Measurements from ENCODE around the gene NLRP14.

Gene NLRP14

GRCh38 chr11:7057641-7058040 is 37.4 kb downstream of the NLRP14 start:
- DNase-seq (ENCODE audit: low spot score) = no peak

GRCh38 chr11:7060868-7061267 is 40.6 kb downstream of the NLRP14 start:
- no peak for DNase-seq (ENCODE audit: low spot score)

DNA sequence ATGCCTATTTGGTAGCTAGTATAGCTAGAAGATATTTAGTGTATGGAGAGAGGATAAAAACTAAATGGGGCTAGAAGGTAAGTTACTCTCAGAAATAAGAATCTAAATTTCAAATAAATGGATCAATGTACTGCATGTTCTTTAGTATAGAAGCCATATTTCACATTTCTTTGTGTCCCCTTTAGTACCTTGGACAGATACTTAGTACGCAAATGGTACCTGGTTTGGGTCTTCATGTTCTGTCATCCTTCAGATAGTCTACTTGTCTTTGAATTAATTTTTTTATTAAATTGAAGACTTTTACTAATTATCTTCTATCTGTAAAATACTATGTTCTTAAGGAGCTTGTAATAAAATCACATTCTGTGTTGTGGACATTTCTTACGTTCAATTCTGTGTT is 42.3 kb downstream of the NLRP14 start:
- no peak for DNase-seq (ENCODE audit: low spot score)

DNA sequence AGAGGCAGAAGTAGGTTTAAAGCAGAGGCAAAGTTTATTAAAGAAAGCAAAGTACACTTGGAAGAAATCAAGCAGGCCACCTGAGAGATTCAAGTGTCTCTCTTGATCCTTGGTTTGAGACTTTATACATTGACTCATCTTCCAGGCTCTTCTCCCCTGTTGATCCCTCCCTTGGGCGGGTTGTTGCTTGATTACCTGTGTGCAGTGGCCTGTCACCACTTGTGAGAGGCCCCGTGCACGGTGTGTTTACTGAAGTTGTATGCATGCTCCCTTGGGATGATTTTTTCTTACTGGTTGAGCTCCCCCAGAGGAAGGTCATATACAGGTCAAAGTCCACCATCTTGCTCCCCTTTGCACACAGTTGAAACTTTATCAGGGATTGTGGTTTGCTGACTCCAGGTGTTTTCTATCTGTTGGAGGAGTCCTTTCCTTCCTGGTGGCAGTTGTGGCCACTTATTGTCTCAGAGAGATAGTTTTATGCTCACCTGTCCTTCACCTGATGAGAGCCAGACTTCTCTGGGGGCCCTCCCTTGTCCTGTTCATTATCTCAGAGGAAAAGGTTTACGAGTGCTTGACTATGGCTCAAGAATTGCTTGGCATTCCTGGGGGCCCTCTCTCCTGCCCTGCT is 52.2 kb downstream of the NLRP14 start:
- DNase-seq (ENCODE audit: low spot score) = no peak

DNA sequence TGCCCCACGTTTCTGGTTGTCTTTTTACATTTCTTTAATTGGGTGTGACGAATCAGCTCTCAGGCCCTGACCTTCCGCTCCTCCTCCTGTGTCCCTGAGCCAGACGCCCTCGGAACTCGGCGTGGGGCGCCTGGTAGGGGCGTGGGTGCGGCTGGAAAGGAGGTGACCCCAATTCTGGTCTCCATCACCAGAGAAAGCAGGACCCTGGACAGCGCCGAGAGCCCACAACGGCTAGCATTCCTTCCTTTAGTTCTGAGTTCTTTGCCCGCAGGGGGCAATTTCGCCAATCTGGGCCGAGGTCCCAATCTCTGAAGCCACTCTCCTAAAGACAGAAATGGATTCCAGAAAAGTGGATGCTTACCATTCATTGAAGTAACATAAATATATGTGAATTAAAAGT is 56.8 kb downstream of the NLRP14 start:
- no peak for DNase-seq (ENCODE audit: low spot score)

DNA sequence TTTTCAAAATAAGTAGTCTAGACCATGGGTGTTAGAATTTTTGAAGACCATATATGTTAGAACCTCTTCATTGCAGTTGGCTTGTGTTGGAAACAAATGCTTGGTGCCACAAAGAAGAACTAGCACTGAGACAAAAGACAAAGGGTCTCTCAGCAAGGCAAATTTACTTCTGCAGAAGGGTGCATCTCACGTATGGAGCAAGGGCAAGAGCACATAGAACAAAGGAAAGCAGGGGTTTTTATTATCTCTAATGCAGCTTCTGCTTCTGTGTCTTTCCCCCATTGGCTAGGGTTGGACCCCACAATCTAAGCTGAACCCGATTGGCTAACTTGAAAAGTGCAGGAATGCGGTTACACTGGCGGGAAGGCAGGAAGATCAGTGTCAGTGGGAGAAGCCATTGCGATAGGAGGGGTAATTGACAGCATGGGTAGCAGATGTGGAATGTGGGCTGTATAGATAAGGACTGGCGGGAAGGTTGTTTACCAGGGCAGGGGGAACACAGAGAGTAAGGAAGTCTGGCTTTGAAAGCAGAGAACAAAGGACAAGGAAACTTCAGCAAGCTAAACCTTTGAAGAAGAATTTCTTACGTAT is 59.4 kb downstream of the NLRP14 start:
- no peak for DNase-seq (ENCODE audit: low spot score)

GRCh38 chr11:7080900-7081299 is 60.6 kb downstream of the NLRP14 start:
- no peak for DNase-seq (ENCODE audit: low spot score)

- DNase-seq (ENCODE audit: low spot score) = no peak
Measured at GRCh38 chr11:7081441-7081840, 61.2 kb downstream of the NLRP14 start.

- DNase-seq (ENCODE audit: low spot score) = no peak
Measured at GRCh38 chr11:7088921-7089320, 68.6 kb downstream of the NLRP14 start, which contains the start of gene RBMXL2. TSS of gene RBMXL2 (plus strand) at chr11:7088998. CDS start at chr11:7089121, 123 bp downstream.

DNA sequence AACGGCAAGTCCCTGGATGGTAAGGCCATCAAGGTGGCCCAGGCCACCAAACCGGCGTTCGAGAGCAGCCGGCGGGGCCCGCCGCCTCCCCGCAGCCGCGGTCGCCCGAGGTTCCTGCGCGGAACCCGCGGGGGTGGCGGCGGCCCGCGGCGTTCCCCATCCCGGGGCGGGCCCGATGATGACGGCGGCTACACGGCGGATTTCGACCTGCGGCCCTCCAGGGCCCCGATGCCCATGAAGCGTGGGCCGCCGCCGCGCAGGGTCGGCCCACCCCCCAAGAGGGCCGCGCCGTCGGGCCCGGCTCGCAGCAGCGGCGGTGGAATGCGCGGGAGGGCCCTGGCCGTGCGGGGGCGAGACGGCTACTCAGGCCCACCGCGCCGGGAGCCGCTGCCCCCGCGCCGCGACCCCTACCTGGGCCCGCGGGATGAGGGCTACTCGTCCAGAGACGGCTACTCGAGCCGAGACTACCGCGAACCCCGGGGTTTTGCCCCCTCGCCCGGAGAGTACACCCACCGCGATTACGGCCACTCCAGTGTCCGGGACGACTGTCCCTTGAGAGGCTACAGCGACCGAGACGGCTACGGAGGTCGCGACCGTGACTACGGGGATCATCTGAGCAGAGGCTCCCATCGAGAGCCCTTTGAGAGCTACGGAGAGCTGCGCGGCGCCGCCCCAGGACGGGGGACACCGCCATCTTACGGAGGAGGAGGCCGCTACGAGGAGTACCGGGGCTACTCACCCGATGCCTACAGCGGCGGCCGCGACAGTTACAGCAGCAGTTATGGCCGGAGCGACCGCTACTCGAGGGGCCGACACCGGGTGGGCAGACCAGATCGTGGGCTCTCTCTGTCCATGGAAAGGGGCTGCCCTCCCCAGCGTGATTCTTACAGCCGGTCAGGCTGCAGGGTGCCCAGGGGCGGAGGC is 69.3 kb downstream of the NLRP14 start:
- no peak for DNase-seq (ENCODE audit: low spot score)

- DNase-seq (ENCODE audit: low spot score) = peak; percentile 40
Measured at GRCh38 chr11:7098235-7098832, 78.1 kb downstream of the NLRP14 start.

DNA sequence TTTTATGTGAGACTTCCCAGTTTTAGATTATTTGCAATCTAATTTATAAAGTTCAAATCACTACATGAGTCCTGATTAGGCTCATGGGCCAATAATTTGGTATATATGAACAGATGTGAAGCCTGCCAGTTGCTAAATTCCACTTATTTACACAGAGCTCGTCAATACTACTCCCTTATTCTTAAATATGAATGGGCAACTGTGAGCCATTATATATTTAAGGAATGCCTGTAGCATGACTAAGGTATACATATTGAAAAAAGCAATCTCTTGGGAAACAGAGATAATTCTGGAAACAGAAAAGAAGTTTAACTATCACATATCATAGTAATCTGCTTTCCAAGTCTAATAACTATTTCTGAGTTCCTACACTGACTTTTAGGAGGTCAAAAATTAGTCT is 95.5 kb downstream of the NLRP14 start:
- no peak for DNase-seq (ENCODE audit: low spot score)

DNA sequence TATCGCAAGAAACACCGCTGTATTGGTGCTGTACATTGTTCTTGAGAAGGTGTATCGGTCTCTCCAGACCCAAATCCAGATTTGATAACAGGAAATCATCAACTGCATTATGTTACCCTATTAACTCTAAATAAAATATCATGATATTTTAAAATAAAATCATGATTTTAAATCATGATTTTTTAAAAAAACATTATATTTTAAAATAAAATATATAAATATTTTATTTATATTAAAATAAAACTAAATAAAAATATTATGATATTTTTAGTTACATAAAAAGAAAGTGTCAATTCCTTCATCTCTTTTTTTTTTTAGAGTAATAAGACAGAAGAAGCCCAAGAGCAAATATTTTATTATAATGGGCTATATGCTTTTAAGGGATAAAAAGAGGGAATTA is 96.1 kb downstream of the NLRP14 start:
- no peak for DNase-seq (ENCODE audit: low spot score)

Measured in CD4-positive, alpha-beta T cell treated with Interleukin-2 at 100 ng/mL for 4 hours (primary cell).